Neuronal stem cell (in vitro differentiated cells): Measurements from ENCODE around the gene VSTM2L.

Experiments
- DNase-seq: peaks from one replicate; pipeline ENCODE4 v3.0.0-alpha.2; 2013; ENCODE audit warnings: low spot score
- H2AFZ ChIP-seq: one replicate; pipeline ENCODE4 v1.6.1; 2013; ENCODE audit warnings: mild to moderate bottlenecking, low read length, inconsistent platforms
- H2AK5ac ChIP-seq: 2 replicates; pipeline ENCODE4 v1.6.1; 2013; ENCODE audit warnings: low read depth, mild to moderate bottlenecking, inconsistent platforms, low read length, moderate library complexity, mixed read lengths
- H2BK120ac ChIP-seq: 2 replicates; pipeline ENCODE4 v1.6.1; 2013; ENCODE audit warnings: low read depth, mild to moderate bottlenecking, inconsistent platforms, low read length, moderate library complexity, mixed read lengths
- H2BK12ac ChIP-seq: one replicate; pipeline ENCODE4 v1.6.1; 2013; ENCODE audit warnings: low read length, inconsistent platforms
- H2BK15ac ChIP-seq: 2 replicates; pipeline ENCODE4 v1.6.1; 2013; ENCODE audit warnings: mild to moderate bottlenecking, low read length, inconsistent platforms, mixed read lengths
- H2BK5ac ChIP-seq: one replicate; pipeline ENCODE4 v1.6.1; 2013; ENCODE audit warnings: inconsistent platforms, mild to moderate bottlenecking, low read length, moderate library complexity
- H3K14ac ChIP-seq: one replicate; pipeline ENCODE4 v1.6.1; 2013; ENCODE audit warnings: low read length, inconsistent platforms
- H3K18ac ChIP-seq: 2 replicates; pipeline ENCODE4 v1.6.1; 2013; ENCODE audit warnings: low read length, inconsistent platforms
- H3K23ac ChIP-seq: 2 replicates; pipeline ENCODE4 v1.6.1; 2013; ENCODE audit warnings: low read depth, mild to moderate bottlenecking, mixed read lengths, low read length, inconsistent platforms; ENCODE audit not compliant: poor library complexity
- H3K27ac ChIP-seq: replicated peaks from 3 replicates; pipeline ENCODE4 v1.5.1; 2013; ENCODE audit warnings: low read length, inconsistent platforms
- H3K27me3 ChIP-seq, 3 experiments: 2 replicates each; pipeline ENCODE4 v1.6.1; 2013; ENCODE audit warnings: low read length in 3 of 3, mild to moderate bottlenecking in 2 of 3, inconsistent platforms in 1 of 3, low read depth in 1 of 3, mixed read lengths in 1 of 3, moderate library complexity in 1 of 3; ENCODE audit not compliant: control insufficient read depth in 3 of 3, insufficient read depth in 3 of 3
- H3K36me3 ChIP-seq, 2 donors: replicated peaks in 1 of 2; 2 replicates each; pipeline ENCODE4 v1.6.1; 2013; ENCODE audit warnings: low read length in 2 of 2; ENCODE audit not compliant: control insufficient read depth in 2 of 2, insufficient read depth in 2 of 2
- H3K4ac ChIP-seq: 2 replicates; pipeline ENCODE4 v1.6.1; 2013; ENCODE audit warnings: inconsistent platforms, mild to moderate bottlenecking, low read length, moderate library complexity
- H3K4me1 ChIP-seq, 2 donors: 1 replicate in 1 of 2; 2 replicates in 1 of 2; pipeline ENCODE4 v1.6.1; 2013; ENCODE audit warnings: low read length in 2 of 2, low read depth in 1 of 2; ENCODE audit not compliant: control insufficient read depth in 2 of 2, insufficient read depth in 1 of 2
- H3K4me2 ChIP-seq: one replicate; pipeline ENCODE4 v1.6.1; 2013; ENCODE audit warnings: mild to moderate bottlenecking, low read length, inconsistent platforms; ENCODE audit not compliant: insufficient read depth, poor library complexity, severe bottlenecking
- H3K4me3 ChIP-seq, 2 donors: 2 replicates each; pipeline ENCODE4 v1.5.1; 2013; ENCODE audit warnings: low read length in 2 of 2, mild to moderate bottlenecking in 2 of 2, inconsistent platforms in 1 of 2, moderate library complexity in 1 of 2
- H3K79me1 ChIP-seq: one replicate; pipeline ENCODE4 v1.6.1; 2013; ENCODE audit warnings: low read depth, mild to moderate bottlenecking, inconsistent platforms, low read length, moderate library complexity
- H3K9ac ChIP-seq: one replicate; pipeline ENCODE4 v1.6.1; 2013; ENCODE audit warnings: mild to moderate bottlenecking, low read depth, low read length, inconsistent platforms; ENCODE audit not compliant: poor library complexity
- H3K9me3 ChIP-seq, 2 donors: replicated peaks in 1 of 2; 2 replicates each; pipeline versions ENCODE3 to v1.6.1; 2013; ENCODE audit warnings: low read length in 2 of 2, mild to moderate bottlenecking in 2 of 2, inconsistent platforms in 1 of 2, low read depth in 1 of 2, mixed read lengths in 1 of 2, moderate library complexity in 1 of 2; ENCODE audit not compliant: control insufficient read depth in 2 of 2, insufficient read depth in 1 of 2
- H4K8ac ChIP-seq: one replicate; pipeline ENCODE4 v1.6.1; 2013; ENCODE audit warnings: low read depth, mild to moderate bottlenecking, inconsistent platforms, low read length, moderate library complexity
- H4K91ac ChIP-seq: one replicate; pipeline ENCODE4 v1.6.1; 2013; ENCODE audit warnings: low read length, low read depth, mild to moderate bottlenecking, inconsistent platforms; ENCODE audit not compliant: poor library complexity
- WGBS, 2 donors: extraction: QIAGEN DNeasy Blood & Tissue Kit; methylation state at CpG; one replicate each; pipeline ENCODE4 v1.1.7; 2013; ENCODE audit warnings: missing lambda C conversion rate in 2 of 2, mixed read lengths in 1 of 2; ENCODE audit not compliant: insufficient read length in 2 of 2, insufficient replicate concordance in 1 of 2; ENCODE audit errors: extremely low coverage in 2 of 2; 5-methylcytosine and 5-hydroxymethylcytosine counted together

Gene VSTM2L

DNA sequence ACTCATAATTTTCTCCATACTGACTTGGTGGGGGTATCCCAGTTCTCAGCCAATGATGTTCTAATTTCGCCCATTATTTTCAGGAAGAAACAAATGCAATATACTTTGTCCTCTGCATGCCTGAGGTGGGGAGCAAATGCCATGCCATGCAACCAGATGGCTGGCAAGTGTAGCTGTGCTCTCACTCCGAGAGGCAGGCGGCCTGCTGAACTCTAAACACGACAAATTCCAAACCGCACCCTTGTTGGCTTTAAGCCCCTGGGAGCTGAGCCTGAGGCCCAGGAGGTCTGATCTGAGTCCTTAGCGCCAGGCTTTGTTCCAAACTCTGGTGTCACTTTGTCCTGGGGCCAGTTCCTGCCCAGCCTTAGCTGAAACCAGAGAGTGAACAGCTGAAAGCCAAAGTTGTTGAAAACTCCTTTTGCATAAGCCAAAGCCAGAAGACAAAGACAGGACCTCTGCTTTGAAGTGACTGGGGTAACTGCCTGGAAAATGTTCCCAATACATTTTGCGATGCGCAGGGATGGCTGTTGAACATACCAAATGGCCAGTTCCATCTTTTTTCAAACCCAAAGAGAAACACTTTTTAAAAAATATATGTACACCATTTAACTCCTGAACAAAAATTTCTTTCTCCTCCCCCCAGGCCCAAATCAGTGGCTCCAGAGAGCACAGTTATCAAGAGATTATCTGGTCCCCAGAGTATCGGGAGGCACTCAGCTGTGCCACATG is 84.1 kb downstream of the VSTM2L start:
- Histone ChIP-seq H3K23ac (no peak overlapping the region), H3K36me3 (peaks cover 15 to 94% of the 10 kb centered on the region in 2 donors), H3K27ac (peak overlapping the region; percentile 7), H3K9me3 (no peaks in the 10 kb centered on the region), H3K18ac (no peak overlapping the region), H4K8ac (no peak overlapping the region), H4K91ac (no peak overlapping the region), H2BK5ac (no peak overlapping the region), H3K4ac (no peak overlapping the region), H3K4me3 (no peak overlapping the region), H3K14ac (no peak overlapping the region), H2BK120ac (no peak overlapping the region), H2BK12ac (no peak overlapping the region), H2BK15ac (no peak overlapping the region), H3K9ac (no peak overlapping the region), H2AFZ (no peak overlapping the region), H3K79me1 (no peaks in the 10 kb centered on the region), H3K4me1 (peaks cover 9 to 11% of the 10 kb centered on the region in 2 donors), H2AK5ac (no peak overlapping the region), H3K27me3 (no peaks in the 10 kb centered on the region), H3K4me2 (no peak overlapping the region)
- no CpG with 5 or more reads among the region's 9 CpGs for WGBS, 2 donors
- DNase-seq, result peak; percentile 29

DNA sequence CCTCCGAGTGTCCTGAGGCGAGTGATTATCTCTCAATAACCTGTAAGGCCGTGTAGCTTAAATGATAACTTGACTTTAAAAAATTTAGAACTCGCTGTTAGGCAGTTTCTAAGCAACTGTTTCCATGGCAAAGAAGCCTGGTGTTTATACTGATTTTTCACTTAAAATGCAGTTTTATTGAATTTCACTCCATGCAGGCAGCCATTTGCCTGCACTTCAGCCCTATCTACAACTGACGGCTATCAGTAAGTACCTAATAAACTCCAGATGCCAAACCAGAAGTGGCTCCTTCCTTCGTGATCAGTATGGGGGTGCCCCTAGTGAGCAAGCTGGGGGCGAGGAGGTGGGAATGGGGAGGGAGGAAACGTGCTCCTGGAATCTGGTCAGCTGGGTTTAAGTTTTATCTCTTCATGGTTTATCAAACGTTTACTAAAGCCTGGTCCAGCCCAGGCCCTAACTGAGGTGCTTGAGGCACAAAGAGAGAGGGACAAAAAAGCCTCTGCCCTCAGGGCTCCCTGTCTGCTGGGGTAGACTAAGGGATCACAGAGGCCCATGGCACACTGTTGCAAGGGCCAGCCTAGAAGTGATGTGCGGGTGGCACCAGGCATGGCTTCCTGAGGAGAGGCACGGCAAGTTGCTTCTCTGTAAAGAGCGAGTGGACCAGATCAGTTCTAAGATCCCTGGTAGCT is 84.8 kb downstream of the VSTM2L start:
- Histone ChIP-seq H3K9ac (no peak overlapping the region), H3K36me3 (peaks cover 15 to 95% of the 10 kb centered on the region in 2 donors), H3K27me3 (no peaks in the 10 kb centered on the region), H2BK120ac (no peak overlapping the region), H4K91ac (no peak overlapping the region), H2BK12ac (no peak overlapping the region), H2BK15ac (no peak overlapping the region), H3K14ac (no peak overlapping the region), H2AK5ac (no peak overlapping the region), H3K9me3 (no peaks in the 10 kb centered on the region), H3K4ac (no peak overlapping the region), H3K4me2 (no peak overlapping the region), H3K4me1 (peaks cover 9 to 12% of the 10 kb centered on the region in 2 donors), H2BK5ac (no peak overlapping the region), H3K4me3 (no peak overlapping the region), H3K18ac (no peak overlapping the region), H4K8ac (no peak overlapping the region), H3K23ac (no peak overlapping the region), H2AFZ (no peak overlapping the region), H3K79me1 (no peaks in the 10 kb centered on the region), H3K27ac (no peak overlapping the region)
- DNase-seq, result no peak
- no CpG with 5 or more reads among the region's 12 CpGs for WGBS, 2 donors

DNA sequence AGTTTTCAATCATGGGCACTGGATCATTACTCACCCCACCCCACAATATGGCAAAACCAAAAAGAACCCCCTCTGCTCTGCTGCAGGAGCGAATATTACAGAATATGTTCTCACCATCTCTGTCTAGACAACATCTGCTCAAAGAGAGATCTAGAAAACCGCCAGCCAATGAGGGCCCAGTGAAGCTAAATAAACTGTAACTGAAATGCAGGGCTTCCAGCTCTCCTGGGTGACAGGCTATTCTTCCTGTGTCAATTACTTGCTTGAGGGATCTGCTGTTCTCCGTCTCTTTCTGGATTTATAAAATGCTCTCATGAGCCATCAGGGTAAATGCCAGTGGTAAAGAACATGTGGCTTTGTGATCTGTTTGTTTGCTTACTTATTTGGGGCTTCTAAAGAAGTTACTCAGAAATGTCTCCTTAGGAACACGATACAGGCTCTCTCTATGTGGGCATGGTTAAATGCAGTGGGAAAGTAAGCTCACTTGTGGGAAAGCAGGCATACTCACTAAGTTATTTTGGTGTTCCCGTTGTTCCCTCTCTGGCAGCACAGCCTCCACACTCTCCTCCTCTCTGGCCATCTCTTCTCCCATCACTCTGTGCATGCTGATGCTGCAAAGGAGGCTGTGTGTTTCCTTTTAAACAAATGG is 85.5 kb downstream of the VSTM2L start:
- Histone ChIP-seq H2BK15ac (no peak overlapping the region), H3K4ac (no peak overlapping the region), H3K14ac (no peak overlapping the region), H3K4me1 (peaks cover 9 to 13% of the 10 kb centered on the region in 2 donors), H3K9ac (no peak overlapping the region), H3K79me1 (no peaks in the 10 kb centered on the region), H2AFZ (no peak overlapping the region), H2BK120ac (no peak overlapping the region), H3K23ac (no peak overlapping the region), H3K27me3 (no peaks in the 10 kb centered on the region), H3K4me2 (no peak overlapping the region), H2BK12ac (no peak overlapping the region), H3K36me3 (peaks cover 13 to 93% of the 10 kb centered on the region in 2 donors), H3K18ac (no peak overlapping the region), H3K4me3 (no peak overlapping the region), H3K9me3 (no peaks in the 10 kb centered on the region), H3K27ac (no peak overlapping the region), H4K91ac (no peak overlapping the region), H2AK5ac (no peak overlapping the region), H2BK5ac (no peak overlapping the region), H4K8ac (no peak overlapping the region)
- DNase-seq, result no peak
- no CpG with 5 or more reads among the region's 5 CpGs for WGBS, 2 donors
